OCI-LY7 (cell line): ENCODE data around the gene NOP16. TPM values are rescaled to one million over a fixed set of nuclear protein-coding genes. Genes with fewer than 3 reads are reported as not detected.

Experiments
- BruUV-seq: library from RNA; stranded (reverse); fragments of 400-500 nt; replicated peaks from 2 replicates; lab custom pipeline; 2021; lab: Mats Ljungman, UMichigan
- CTCF ChIA-PET: fragments of 300-600 bp; sonication (Branson Sonifier 250); formaldehyde crosslinking; loops from one replicate; lab custom pipeline; 2022; ENCODE audit warnings: antibody characterized with exemption; ENCODE audit not compliant: unreplicated experiment; lab: Charles Lee
- POLR2A ChIA-PET: fragments of 300-600 bp; sonication (Branson Sonifier 250); formaldehyde crosslinking; loops from one replicate; lab custom pipeline; 2022; ENCODE audit warnings: antibody characterized with exemption; lab: Charles Lee
- DNase-seq: peaks from one replicate; pipeline ENCODE4 v3.0.0-alpha.2; 2015; ENCODE audit warnings: low spot score
- H2AFZ ChIP-seq: fragments of 200-600 bp; sonication (generic), shearing (Covaris generic); 2 replicates; pipeline ENCODE4 v1.6.1; 2014; ENCODE audit warnings: mild to moderate bottlenecking, antibody characterized with exemption, low read length, moderate library complexity
- H3K27ac ChIP-seq: fragments of 200-600 bp; sonication (generic); 2 replicates; pipeline ENCODE4 v1.5.1; 2014; ENCODE audit warnings: mixed run types, low read depth, mild to moderate bottlenecking, moderate library complexity, low read length, inconsistent platforms; ENCODE audit not compliant: poor library complexity, severe bottlenecking
- H3K36me3 ChIP-seq: fragments of 200-600 bp; sonication (generic); 2 replicates; pipeline ENCODE4 v1.6.1; 2014; ENCODE audit warnings: mild to moderate bottlenecking, antibody characterized with exemption, low read length, moderate library complexity, mixed read lengths; ENCODE audit not compliant: insufficient read depth
- H3K4me1 ChIP-seq: fragments of 200-600 bp; sonication (generic); 2 replicates; pipeline ENCODE4 v1.5.1; 2014; ENCODE audit warnings: mild to moderate bottlenecking, low read length; ENCODE audit not compliant: insufficient read depth, poor library complexity, severe bottlenecking
- H3K4me2 ChIP-seq: fragments of 200-600 bp; sonication (generic); 2 replicates; pipeline ENCODE4 v1.6.1; 2014; ENCODE audit warnings: mild to moderate bottlenecking, low read length
- H3K4me3 ChIP-seq: fragments of 200-600 bp; sonication (generic); 2 replicates; pipeline ENCODE4 v1.5.1; 2014; ENCODE audit warnings: mild to moderate bottlenecking, low read depth, low read length; ENCODE audit not compliant: poor library complexity, severe bottlenecking
- H3K79me2 ChIP-seq: fragments of 200-600 bp; sonication (generic); 2 replicates; pipeline ENCODE4 v1.6.1; 2016; ENCODE audit warnings: low read depth, mild to moderate bottlenecking, low read length, moderate library complexity, mixed read lengths; ENCODE audit not compliant: insufficient read depth
- H3K9me2 ChIP-seq: fragments of 200-600 bp; sonication (generic); 2 replicates; pipeline ENCODE4 v1.6.1; 2016; ENCODE audit warnings: mild to moderate bottlenecking, low read length, mixed read lengths; ENCODE audit not compliant: insufficient read depth
- H3K9me3 ChIP-seq: fragments of 200-600 bp; sonication (generic); 2 replicates; pipeline ENCODE4 v1.6.1; 2014; ENCODE audit warnings: mild to moderate bottlenecking, mixed run types, low read length, mixed read lengths
- H4K20me1 ChIP-seq: fragments of 200-600 bp; sonication (generic); 2 replicates; pipeline ENCODE4 v1.6.1; 2014; ENCODE audit warnings: mild to moderate bottlenecking, antibody characterized with exemption, low read length, moderate library complexity, mixed read lengths; ENCODE audit not compliant: insufficient read depth
- CTCF ChIP-seq: fragments of 200-600 bp; sonication (generic); conservative IDR thresholded peaks from 2 replicates; pipeline ENCODE4 v1.5.1; 2014; ENCODE audit warnings: mild to moderate bottlenecking, antibody characterized with exemption, low read length, moderate library complexity, mixed read lengths
- EZH2phosphoT487 ChIP-seq: fragments of 200-600 bp; sonication (generic); IDR thresholded peaks from 2 replicates; pipeline ENCODE4 v1.6.1; 2018; ENCODE audit warnings: low read depth, borderline replicate concordance, mild to moderate bottlenecking, mixed run types, antibody characterized with exemption, low read length, moderate library complexity, mixed read lengths
- intact Hi-C: fragments of 100-400 bp; cut with micrococcal nuclease; formaldehyde crosslinking; loops from one replicate; pipeline ENCODE4 v1.10.0; 2022; ENCODE audit not compliant: unreplicated experiment
- total RNA-seq, 2 experiments: library from RNA; depleted of rRNA in 1 of 2; stranded (reverse); fragments of >200 nt in 1 of 2; shearing (Covaris generic) in 1 of 2; gene quantifications; 2 replicates each; pipeline ENCODE4 v1.2.3, GENCODE V29; 2014 to 2022

The NOP16 gene
- total RNA-seq, 2 experiments from 2014 or later = 83.8 to 86.4 TPM

GRCh38 chr5:176415952-176416924, 27.8 kb upstream of the NOP16 start, which contains the start of gene CLTB:
CLTB (minus strand) TSS chr5:176416539; CDS start chr5:176416363, 176 bp downstream.
- no peaks in the 10 kb centered on the region for H4K20me1 ChIP-seq
- POLR2A ChIA-PET = interaction anchor here (0.6 to 0.7 kb wide), 2 partner anchors 122 to 1035 kb away, joined by 3 to 4 read pairs; no protein-coding TSS in a partner anchor
- H3K79me2 ChIP-seq = peaks cover 11% of the 10 kb centered on the region; the same call in 1 of the 2 replicates
- intact Hi-C loops = loop anchor here (1.0 to 2.0 kb wide), 4 partner anchors 127 to 231 kb away; partner anchors contain the start of gene TSPAN17
- peak within 1 kb of the TSS; percentile 94 for H3K4me2 ChIP-seq
- CTCF ChIA-PET = interaction anchor here (0.5 to 0.6 kb wide), 5 partner anchors 10 to 322 kb away, joined by 3 read pairs; no protein-coding TSS in a partner anchor
- peak within 1 kb of the TSS; percentile 2 for H3K27ac ChIP-seq
- DNase-seq = peak; percentile 93
- H3K36me3 ChIP-seq = no peaks in the 10 kb centered on the region
- no peaks in the 10 kb centered on the region for H3K9me2 ChIP-seq
- TF ChIP-seq EZH2phosphoT487 = no peak
- peak; percentile 71 for TF ChIP-seq CTCF
- H3K4me3 ChIP-seq = peak within 1 kb of the TSS; percentile 86
- H3K4me1 ChIP-seq = peaks cover 21% of the 10 kb centered on the region
- H2AFZ ChIP-seq = peak within 1 kb of the TSS; percentile 78
- peaks cover 10% of the 10 kb centered on the region; the same call in 1 of the 2 replicates for H3K9me3 ChIP-seq
- no TSS peak for BruUV-seq

- POLR2A ChIA-PET = interaction anchor here (0.6 to 0.7 kb wide), 2 partner anchors 123 to 1034 kb away, joined by 3 to 4 read pairs; no protein-coding TSS in a partner anchor
- DNase-seq = peak; percentile 18
- Histone ChIP-seq H2AFZ (peak overlapping the region; percentile 60; the same call in 1 of the 2 replicates), H3K4me2 (peak overlapping the region; percentile 94), H3K9me2 (no peaks in the 10 kb centered on the region), H3K36me3 (no peaks in the 10 kb centered on the region), H4K20me1 (no peaks in the 10 kb centered on the region), H3K79me2 (peaks cover 11% of the 10 kb centered on the region; the same call in 1 of the 2 replicates), H3K4me3 (peak overlapping the region; percentile 86), H3K9me3 (peaks cover 2% of the 10 kb centered on the region; the same call in 1 of the 2 replicates), H3K4me1 (peaks cover 25% of the 10 kb centered on the region), H3K27ac (peak overlapping the region; percentile 2)
- no peak for TF ChIP-seq CTCF
- no peak for TF ChIP-seq EZH2phosphoT487
- CTCF ChIA-PET = no interaction called here
- intact Hi-C loops = no loop called here
- no TSS peak for BruUV-seq
These were observed 27.0 kb upstream of the NOP16 start for GRCh38 chr5:176415240-176415951.
